ENCODE measurements around the gene SMC3.

SMC3 gene

DNA sequence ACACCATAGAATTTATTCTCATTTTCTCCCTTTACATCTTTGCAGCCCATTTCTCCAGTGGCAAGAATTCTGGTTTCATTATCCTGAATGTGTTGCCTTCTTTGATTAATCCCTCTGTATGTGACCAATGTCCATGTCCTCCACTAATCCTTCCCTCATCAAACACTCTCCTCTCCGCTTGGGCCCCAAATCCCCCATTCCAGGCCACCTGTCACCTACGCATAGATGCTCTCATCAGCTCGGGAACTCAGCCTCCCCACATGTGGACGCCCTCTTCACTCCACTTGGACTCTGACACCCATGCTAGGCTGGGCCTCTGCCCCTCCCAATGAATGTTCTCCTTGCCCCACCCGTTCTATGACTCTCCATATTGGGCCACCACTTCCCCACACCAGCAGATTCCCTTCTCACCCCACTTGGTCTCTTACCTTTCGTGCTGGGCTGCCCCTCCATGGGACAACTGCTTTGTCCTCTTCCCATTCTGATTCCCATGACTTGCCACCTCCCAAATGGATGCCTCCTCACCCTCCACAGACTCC lies 57.9 kb downstream of the SMC3 start:
- Histone ChIP-seq H3F3A (ENCODE audit: insufficient read depth) (no peaks in the 10 kb centered on the region), H3K27ac (ENCODE audit: low read depth, low read length) (no peak overlapping the region), H3K36me3 (ENCODE audit: low read length) (0 out of 2 replicates have a peak, but pooled peaks cover 3% of the 10 kb centered on the region), H3K79me2 (ENCODE audit: insufficient read depth, low read length) (no peaks in the 10 kb centered on the region), H3K9me2 (replicated peaks; ENCODE audit: insufficient read depth, low read length) (no peaks in the 10 kb centered on the region), H4K20me1 (ENCODE audit: low read depth, low read length) (no peaks in the 10 kb centered on the region), H3K27me3 (ENCODE audit: low read length) (no peaks in the 10 kb centered on the region), H3K9ac (ENCODE audit: low read length) (no peak overlapping the region), H3K9me3 (ENCODE audit: insufficient read depth, low read length) (peaks cover 4% of the 10 kb centered on the region; the same call in 1 of the 2 replicates), H2AFZ (ENCODE audit: low read depth, low read length, severe bottlenecking) (no peak overlapping the region), H3K4me2 (ENCODE audit: low read depth, low read length, poor library complexity, severe bottlenecking) (no peak overlapping the region), H3K4me3 (ENCODE audit: insufficient read depth, low read length, poor library complexity, severe bottlenecking) (no peak overlapping the region)
- TF ChIP-seq, protein P1, sequence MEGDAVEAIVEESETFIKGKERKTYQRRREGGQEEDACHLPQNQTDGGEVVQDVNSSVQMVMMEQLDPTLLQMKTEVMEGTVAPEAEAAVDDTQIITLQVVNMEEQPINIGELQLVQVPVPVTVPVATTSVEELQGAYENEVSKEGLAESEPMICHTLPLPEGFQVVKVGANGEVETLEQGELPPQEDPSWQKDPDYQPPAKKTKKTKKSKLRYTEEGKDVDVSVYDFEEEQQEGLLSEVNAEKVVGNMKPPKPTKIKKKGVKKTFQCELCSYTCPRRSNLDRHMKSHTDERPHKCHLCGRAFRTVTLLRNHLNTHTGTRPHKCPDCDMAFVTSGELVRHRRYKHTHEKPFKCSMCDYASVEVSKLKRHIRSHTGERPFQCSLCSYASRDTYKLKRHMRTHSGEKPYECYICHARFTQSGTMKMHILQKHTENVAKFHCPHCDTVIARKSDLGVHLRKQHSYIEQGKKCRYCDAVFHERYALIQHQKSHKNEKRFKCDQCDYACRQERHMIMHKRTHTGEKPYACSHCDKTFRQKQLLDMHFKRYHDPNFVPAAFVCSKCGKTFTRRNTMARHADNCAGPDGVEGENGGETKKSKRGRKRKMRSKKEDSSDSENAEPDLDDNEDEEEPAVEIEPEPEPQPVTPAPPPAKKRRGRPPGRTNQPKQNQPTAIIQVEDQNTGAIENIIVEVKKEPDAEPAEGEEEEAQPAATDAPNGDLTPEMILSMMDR (IDR thresholded peaks at IDR 0.05; ENCODE audit: insufficient read depth, low read length, poor library complexity, severe bottlenecking): no peak
- no peak for TF ChIP-seq EZH2phosphoT487 (conservative IDR thresholded peaks at IDR 0.05; ENCODE audit: low read length)

DNA sequence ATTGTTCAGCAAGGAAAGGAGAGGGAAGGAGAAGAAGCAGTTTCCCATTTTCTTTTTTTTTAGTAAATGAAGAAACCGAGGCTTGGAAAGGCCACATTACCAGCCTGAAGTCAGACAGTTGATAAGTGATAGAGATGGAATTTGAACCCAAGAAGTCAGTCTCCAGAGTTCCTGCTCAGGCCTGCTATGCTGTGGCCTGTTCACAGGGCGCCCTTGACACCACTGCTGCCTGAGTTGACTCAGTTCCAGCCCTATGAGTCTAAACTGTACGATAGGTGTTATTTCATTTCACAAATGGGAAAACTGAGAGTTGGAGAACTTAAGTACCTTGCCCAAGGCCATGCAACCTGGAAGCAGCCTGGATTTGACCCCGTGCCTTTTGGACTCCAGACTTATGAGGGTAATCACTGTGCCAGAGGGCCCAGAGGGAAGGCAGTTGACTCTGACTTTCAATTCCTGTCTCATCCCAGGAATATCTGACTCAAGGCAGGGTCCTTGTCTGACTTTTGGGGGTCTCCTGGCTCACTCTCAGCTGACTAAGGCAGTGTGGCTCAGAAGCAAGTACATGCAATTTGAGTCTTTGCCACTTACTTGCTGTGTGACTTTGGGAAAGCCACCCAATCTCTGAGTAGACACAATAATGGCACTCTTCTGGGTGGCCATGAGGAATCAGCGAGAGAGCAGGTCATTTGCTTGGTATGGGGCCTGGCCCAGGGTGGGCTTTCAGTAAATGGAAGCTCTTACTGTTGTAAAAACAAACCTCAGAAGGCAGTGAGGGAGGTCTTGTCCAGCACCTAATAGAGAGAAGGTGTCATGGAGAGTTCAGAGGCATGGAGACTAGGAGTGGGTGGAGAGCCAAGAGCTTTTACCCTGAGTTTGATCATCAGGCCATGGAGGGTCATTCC lies 58.7 kb downstream of the SMC3 start:
- no peak overlapping the region for H3K4me2 ChIP-seq (ENCODE audit: low read depth, low read length, poor library complexity, severe bottlenecking)
- H3K9me2 ChIP-seq (replicated peaks; ENCODE audit: insufficient read depth, low read length): no peaks in the 10 kb centered on the region
- no peaks in the 10 kb centered on the region for H3F3A ChIP-seq (ENCODE audit: insufficient read depth)
- no peak overlapping the region for H2AFZ ChIP-seq (ENCODE audit: low read depth, low read length, severe bottlenecking)
- no peak overlapping the region for H3K27ac ChIP-seq (ENCODE audit: low read depth, low read length)
- TF ChIP-seq EZH2phosphoT487 (conservative IDR thresholded peaks at IDR 0.05; ENCODE audit: low read length): no peak
- TF ChIP-seq, protein P1 (IDR thresholded peaks at IDR 0.05; ENCODE audit: insufficient read depth, low read length, poor library complexity, severe bottlenecking): no peak
- no peak overlapping the region for H3K9ac ChIP-seq (ENCODE audit: low read length)
- 0 out of 2 replicates have a peak, but pooled peaks cover 3% of the 10 kb centered on the region for H3K36me3 ChIP-seq (ENCODE audit: low read length)
- H3K4me3 ChIP-seq (ENCODE audit: insufficient read depth, low read length, poor library complexity, severe bottlenecking): no peak overlapping the region
- H3K79me2 ChIP-seq (ENCODE audit: insufficient read depth, low read length): no peaks in the 10 kb centered on the region
- H3K27me3 ChIP-seq (ENCODE audit: low read length): no peaks in the 10 kb centered on the region
- no peaks in the 10 kb centered on the region for H4K20me1 ChIP-seq (ENCODE audit: low read depth, low read length)
- peaks cover 2% of the 10 kb centered on the region; the same call in 1 of the 2 replicates for H3K9me3 ChIP-seq (ENCODE audit: insufficient read depth, low read length)

DNA sequence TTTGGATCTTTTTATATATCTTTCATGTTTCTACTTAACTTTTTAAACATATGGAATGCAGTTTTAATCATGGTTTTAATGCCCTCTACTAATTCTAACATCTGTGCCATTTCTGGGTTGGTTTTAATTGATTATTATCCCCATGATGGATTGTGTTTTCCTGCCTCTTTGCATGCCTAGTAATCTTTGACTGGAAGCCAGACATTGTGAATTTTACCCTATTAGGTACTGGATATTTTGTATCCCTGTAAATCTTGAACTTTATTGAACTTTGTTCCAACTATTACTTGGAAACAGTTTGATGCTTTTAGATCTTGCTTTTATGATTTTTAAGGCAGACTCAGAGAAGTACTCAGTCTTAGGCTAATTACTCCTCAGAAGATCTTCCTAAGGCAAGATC lies 60.7 kb downstream of the SMC3 start:
- Histone ChIP-seq H3F3A (ENCODE audit: insufficient read depth) (no peaks in the 10 kb centered on the region), H3K9ac (ENCODE audit: low read length) (no peak overlapping the region), H2AFZ (ENCODE audit: low read depth, low read length, severe bottlenecking) (no peak overlapping the region), H3K4me3 (ENCODE audit: insufficient read depth, low read length, poor library complexity, severe bottlenecking) (no peak overlapping the region), H3K27me3 (ENCODE audit: low read length) (no peaks in the 10 kb centered on the region), H3K27ac (ENCODE audit: low read depth, low read length) (no peak overlapping the region), H3K4me2 (ENCODE audit: low read depth, low read length, poor library complexity, severe bottlenecking) (no peak overlapping the region), H3K79me2 (ENCODE audit: insufficient read depth, low read length) (no peaks in the 10 kb centered on the region), H4K20me1 (ENCODE audit: low read depth, low read length) (no peaks in the 10 kb centered on the region), H3K36me3 (ENCODE audit: low read length) (no peaks in the 10 kb centered on the region), H3K9me3 (ENCODE audit: insufficient read depth, low read length) (no peaks in the 10 kb centered on the region), H3K9me2 (replicated peaks; ENCODE audit: insufficient read depth, low read length) (no peaks in the 10 kb centered on the region)
- no peak for TF ChIP-seq EZH2phosphoT487 (conservative IDR thresholded peaks at IDR 0.05; ENCODE audit: low read length)
- TF ChIP-seq, protein P1 (IDR thresholded peaks at IDR 0.05; ENCODE audit: insufficient read depth, low read length, poor library complexity, severe bottlenecking): no peak

Data from SU-DHL-6 (cell line).